ENCODE measurements around the gene TMEM95. TPM values are rescaled to one million over a fixed set of nuclear protein-coding genes. Genes with fewer than 3 reads are reported as not detected.

Gene TMEM95
- total RNA-seq, 1 experiment from 2014 or later: not detected

GRCh38 chr17:7374353-7374752 lies 19.4 kb downstream of the TMEM95 start:
- DNase-seq (ENCODE audit: low spot score): no peak

DNA sequence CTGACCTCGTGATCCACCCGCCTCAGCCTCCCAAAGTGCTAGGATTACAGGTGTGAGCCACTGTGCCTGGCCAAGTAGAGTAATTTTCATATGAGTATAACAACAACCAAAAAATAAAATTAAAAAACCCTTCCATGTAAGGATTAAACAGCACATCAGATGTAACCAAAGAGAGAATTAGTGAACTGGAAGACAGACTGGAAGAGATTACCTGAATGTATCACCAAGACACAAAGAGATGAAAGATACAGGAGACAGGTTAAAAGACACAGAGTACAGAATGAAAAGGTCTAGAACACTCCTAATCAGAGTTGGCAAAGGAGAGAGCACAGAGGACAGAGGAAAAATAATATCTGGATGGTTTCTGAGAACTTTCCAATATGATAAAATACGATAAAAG lies 24.2 kb downstream of the TMEM95 start:
- DNase-seq (ENCODE audit: low spot score): no peak

- no peak for DNase-seq (ENCODE audit: low spot score)
Observed at GRCh38 chr17:7380321-7380720, 25.4 kb downstream of the TMEM95 start.

GRCh38 chr17:7380855-7381683 lies 26.1 kb downstream of the TMEM95 start, which contains the start of gene TNK1:
TSS of gene TNK1 (plus strand) at chr17:7381089. CDS start at chr17:7382927, 1,838 bp downstream.
- DNase-seq (ENCODE audit: low spot score): no peak

DNA sequence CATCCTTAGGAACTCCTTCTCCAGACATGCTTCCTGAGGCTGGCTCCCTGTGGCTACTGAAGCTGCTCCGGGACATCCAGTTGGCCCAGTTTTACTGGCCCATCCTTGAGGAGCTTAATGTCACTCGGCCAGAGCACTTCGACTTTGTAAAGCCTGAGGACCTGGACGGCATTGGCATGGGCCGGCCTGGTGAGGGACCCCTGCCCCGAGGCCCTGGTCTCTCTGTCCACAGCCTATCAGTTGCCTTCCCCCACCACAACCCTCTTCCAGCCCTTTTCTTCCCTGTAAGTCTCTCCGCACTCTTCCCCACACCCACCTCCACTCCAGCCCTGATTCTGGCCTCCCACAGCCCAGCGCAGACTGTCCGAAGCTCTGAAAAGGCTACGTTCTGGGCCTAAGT lies 27.9 kb downstream of the TMEM95 start:
- DNase-seq (ENCODE audit: low spot score): no peak

- DNase-seq (ENCODE audit: low spot score): no peak
Observed at GRCh38 chr17:7383371-7383741, 28.4 kb downstream of the TMEM95 start.

DNA sequence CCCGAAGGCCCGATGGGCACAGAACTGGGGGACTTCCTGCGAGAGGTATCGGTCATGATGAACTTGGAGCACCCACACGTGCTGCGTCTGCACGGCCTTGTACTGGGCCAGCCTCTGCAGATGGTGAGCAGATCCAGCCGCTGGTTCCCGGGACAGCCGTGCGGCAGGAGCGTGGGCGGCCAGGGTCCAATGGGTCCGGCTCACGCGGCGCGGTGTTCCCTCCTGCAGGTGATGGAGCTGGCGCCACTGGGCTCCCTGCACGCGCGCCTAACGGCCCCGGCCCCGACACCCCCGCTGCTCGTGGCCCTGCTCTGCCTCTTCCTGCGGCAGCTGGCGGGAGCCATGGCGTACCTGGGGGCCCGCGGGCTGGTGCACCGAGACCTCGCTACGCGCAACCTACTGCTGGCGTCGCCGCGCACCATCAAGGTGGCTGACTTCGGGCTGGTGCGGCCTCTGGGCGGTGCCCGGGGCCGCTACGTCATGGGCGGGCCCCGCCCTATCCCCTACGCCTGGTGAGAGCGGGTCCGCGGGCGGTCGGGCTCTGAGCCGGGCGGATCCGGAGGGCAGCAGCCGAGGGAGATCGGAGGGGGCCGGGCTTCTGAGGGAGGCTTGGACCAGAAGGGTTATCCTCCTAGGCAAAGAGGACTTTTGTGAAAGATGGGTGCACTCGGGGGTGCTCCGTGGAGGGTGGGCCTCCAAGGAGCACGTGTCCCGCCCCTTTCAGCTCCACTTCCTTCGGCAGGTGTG lies 29.0 kb downstream of the TMEM95 start:
- DNase-seq (ENCODE audit: low spot score): no peak

DNA sequence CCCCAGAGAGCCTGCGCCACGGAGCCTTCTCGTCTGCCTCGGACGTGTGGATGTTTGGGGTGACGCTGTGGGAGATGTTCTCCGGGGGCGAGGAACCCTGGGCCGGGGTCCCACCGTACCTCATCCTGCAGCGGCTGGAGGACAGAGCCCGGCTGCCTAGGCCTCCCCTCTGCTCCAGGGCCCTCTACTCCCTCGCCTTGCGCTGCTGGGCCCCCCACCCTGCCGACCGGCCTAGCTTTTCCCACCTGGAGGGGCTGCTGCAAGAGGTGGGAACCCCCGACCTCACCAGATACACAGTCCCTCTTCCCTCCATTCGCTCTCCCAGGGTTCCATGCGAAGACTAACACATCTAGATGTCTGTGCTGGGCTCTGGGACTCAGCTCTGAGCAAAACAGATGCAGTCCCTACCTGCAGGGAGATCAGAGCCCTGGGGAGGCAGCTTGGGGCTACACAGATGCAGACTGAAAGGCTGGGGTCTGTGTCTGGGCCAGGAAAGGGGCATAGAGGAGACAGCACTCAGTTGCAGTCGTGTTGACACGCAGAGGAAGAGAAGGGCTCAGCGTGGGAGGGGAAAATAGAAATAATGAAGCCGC lies 29.6 kb downstream of the TMEM95 start:
- DNase-seq (ENCODE audit: low spot score): no peak

- DNase-seq (ENCODE audit: low spot score): no peak
Observed at GRCh38 chr17:7388856-7389255, 33.9 kb downstream of the TMEM95 start.

- DNase-seq (ENCODE audit: low spot score): no peak
Observed at GRCh38 chr17:7389924-7390910, 35.3 kb downstream of the TMEM95 start.

DNA sequence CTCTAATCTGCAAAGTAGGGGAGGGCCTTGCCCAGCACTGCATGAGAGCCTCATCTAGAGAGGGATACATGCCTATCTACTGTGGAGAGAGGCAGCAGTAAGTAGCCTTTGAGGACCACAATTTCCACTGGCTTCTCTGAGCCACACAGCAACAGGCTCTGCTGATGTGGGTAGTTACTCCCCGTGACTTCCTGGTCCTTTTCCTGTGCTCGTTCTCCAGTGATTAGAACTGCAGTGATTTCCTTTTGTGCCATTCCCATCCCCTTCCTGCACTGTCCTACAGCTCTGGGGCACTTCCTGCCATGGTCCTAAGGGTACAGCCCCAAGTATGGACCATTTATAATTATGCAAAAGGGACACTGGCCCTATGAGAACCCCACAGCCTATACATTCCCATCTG lies 36.4 kb downstream of the TMEM95 start:
- no peak for DNase-seq (ENCODE audit: low spot score)

- no peak for DNase-seq (ENCODE audit: low spot score)
Observed at GRCh38 chr17:7392696-7393612, 38.0 kb downstream of the TMEM95 start.

GRCh38 chr17:7393613-7394451 lies 38.9 kb downstream of the TMEM95 start:
- peak; percentile 53 for DNase-seq (ENCODE audit: low spot score)

GRCh38 chr17:7394452-7395191 lies 39.7 kb downstream of the TMEM95 start, which contains the start of gene PLSCR3:
TSS of gene PLSCR3 (minus strand) at chr17:7394525. CDS start at chr17:7394110, 415 bp downstream.
- peak; percentile 74 for DNase-seq (ENCODE audit: low spot score)

DNA sequence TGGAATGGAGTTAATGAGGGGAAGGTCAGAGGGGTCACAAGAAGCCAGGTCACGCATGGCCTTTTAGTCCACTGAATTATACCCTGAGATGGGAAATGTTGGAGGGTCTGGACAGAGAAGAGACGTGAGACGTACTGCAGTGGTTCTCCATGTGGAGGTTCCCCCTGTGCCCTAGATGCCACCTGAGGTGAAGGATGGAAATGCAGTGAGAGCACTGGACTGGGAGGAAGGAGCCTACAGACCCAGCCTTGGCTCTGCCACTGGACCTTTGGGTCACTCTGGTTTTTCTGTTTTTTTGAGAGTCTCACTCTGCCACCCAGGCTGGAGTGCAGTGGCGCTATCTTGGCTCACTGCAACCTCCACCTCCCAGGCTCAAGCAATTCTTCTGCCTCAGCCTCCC lies 41.2 kb downstream of the TMEM95 start:
- no peak for DNase-seq (ENCODE audit: low spot score)

DNA sequence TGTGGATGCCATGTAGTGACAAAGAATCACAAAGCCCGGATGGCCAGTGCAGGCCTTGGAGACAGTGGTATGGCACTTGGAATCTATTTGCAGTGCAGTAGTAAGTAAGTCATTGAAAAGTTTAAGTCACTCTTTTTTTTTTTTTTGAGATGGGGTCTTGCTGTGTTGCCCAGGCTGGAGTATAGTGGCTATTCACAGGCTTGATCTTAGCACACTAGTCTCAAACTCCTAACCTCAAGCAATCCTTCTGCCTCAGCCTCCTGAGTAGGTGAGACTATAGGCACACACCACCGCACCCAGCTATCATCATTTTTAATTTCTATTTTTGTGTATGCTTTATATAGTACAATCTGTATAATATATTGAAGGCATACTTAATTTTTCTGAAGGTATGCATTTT lies 43.7 kb downstream of the TMEM95 start:
- no peak for DNase-seq (ENCODE audit: low spot score)

- peak; percentile 18 for DNase-seq (ENCODE audit: low spot score)
Observed at GRCh38 chr17:7403043-7403726, 48.2 kb downstream of the TMEM95 start.

- no peak for DNase-seq (ENCODE audit: low spot score)
Observed at GRCh38 chr17:7403727-7403976, 48.7 kb downstream of the TMEM95 start.
